ENCODE results near the gene NAA25.
"Not testable (repeated sequence)": the region's sequence is repeated elsewhere in the genome, so short reads cannot be mapped to it uniquely, and the experiment has no call there.

NAA25 gene

DNA sequence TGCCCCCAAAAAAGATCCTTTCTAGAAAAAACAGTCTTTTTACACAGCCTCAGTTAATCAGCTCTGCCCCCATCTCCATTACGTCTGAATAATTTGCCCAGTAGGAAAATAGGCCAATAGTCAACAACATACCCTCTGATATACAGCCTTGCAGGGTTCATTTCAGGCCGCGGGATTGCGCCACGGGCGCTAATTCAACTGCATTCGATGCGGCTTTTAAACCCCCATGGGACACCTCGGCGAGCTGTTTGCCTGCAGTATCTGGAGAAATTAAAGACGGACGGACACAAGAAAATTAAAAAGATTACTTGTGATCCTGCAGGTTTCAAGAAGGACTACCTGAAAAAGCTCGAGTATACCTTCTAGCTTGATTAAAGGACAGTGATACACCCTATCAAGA is 59.2 kb downstream of the NAA25 start:
- DNase-seq (ENCODE audit: low read depth) = peak; percentile 15
- H3K4me3 ChIP-seq (ENCODE audit: control insufficient read depth, low read depth, low read length) = no peak overlapping the region
- TF ChIP-seq, protein P1, sequence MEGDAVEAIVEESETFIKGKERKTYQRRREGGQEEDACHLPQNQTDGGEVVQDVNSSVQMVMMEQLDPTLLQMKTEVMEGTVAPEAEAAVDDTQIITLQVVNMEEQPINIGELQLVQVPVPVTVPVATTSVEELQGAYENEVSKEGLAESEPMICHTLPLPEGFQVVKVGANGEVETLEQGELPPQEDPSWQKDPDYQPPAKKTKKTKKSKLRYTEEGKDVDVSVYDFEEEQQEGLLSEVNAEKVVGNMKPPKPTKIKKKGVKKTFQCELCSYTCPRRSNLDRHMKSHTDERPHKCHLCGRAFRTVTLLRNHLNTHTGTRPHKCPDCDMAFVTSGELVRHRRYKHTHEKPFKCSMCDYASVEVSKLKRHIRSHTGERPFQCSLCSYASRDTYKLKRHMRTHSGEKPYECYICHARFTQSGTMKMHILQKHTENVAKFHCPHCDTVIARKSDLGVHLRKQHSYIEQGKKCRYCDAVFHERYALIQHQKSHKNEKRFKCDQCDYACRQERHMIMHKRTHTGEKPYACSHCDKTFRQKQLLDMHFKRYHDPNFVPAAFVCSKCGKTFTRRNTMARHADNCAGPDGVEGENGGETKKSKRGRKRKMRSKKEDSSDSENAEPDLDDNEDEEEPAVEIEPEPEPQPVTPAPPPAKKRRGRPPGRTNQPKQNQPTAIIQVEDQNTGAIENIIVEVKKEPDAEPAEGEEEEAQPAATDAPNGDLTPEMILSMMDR (conservative IDR thresholded peaks at IDR 0.05; ENCODE audit: control insufficient read depth, insufficient read depth, low read depth, low read length) = no peak

DNA sequence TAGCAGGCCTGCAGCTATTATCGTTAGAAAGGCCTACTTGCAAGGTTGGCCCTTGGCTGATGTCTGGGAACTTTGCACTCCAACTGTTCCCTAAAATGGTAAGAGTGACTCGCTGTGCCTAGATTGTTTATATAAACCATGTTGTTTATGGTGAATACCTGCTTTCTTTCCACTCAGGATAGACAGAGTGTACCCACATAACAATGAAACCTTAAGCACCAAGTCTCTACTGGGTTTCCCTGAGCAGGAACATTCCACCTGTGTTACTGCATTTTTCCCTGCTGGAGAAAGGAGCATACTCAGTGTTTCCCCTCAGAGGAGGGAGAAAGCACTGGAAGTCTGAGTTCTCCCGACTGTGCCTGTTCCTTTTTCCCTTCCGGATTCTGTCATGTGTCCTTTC is 62.6 kb downstream of the NAA25 start:
- TF ChIP-seq, protein P1 (conservative IDR thresholded peaks at IDR 0.05; ENCODE audit: control insufficient read depth, insufficient read depth, low read depth, low read length) = no peak
- no peak overlapping the region for H3K4me3 ChIP-seq (ENCODE audit: control insufficient read depth, low read depth, low read length)
- DNase-seq (ENCODE audit: low read depth) = no peak

DNA sequence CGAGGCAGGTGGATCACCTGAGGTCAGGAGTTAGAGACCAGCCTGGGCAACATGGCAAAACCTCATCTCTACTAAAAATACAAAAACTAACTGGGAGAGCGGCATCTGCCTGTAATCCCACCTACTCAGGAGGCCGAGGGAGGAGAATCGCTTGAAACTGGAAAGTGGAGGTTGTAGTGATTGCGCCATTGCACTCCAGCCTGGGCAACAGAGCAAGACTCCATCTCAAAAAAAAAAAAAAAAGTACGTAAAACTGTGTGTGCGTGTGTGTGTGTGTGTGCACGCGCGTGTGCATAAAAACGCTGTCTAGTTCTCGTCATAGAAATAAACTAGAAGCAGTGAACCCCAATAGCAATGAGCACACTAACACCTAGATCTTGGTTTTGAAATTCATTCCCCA is 72.0 kb downstream of the NAA25 start:
- H3K4me3 ChIP-seq (ENCODE audit: control insufficient read depth, low read depth, low read length); DNase-seq (ENCODE audit: low read depth): not testable (repeated sequence)

DNA sequence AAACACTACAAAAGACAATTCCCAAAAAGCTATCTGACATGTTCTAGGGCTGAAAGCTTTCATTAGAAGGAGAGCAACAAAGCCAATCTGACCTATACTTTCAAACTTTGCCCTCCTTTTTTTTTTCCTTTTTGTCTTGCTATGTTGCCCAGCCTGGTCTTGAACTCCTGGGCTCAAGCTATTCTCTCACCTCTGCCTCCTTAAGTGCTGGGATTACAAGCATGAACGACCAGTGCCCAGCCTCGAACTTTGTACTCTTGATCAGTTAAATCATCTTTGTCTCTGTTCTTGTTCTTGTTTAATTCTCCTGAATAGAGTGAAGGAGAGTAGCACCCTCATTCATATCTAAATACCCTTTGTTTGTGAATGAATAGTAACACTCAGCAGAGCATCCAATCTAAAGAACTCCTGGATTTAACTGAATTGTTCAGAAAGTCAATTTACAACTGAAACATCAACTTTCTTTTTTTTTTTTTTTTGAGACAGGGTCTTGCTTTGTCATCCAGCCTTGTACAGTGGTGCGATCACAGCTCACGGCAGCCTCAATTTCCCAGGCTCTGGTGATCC is 73.3 kb downstream of the NAA25 start:
- TF ChIP-seq, protein P1 (conservative IDR thresholded peaks at IDR 0.05; ENCODE audit: control insufficient read depth, insufficient read depth, low read depth, low read length) = no peak

DNA sequence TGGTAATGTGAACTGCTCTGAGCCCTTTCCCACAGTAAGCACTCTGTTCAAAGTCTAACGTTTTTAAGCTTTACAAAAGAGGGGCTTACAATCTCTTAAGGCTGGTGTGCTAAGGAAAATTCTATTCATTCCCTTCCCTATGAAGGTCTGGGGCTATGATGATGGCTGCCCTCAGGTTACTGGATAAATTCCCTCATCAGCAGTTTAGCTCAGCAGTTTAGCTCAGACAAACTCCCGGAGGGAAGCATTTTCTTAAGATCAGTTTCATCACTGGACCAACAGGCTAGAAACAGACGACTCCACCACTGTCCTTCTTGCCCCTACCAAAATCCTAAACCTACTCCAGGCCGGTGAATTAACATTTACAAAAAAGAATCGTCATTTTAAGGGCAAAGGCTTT is 76.3 kb downstream of the NAA25 start:
- DNase-seq (ENCODE audit: low read depth) = no peak
- H3K4me3 ChIP-seq (ENCODE audit: control insufficient read depth, low read depth, low read length) = no peak overlapping the region
- TF ChIP-seq, protein P1 (conservative IDR thresholded peaks at IDR 0.05; ENCODE audit: control insufficient read depth, insufficient read depth, low read depth, low read length) = no peak

More for the DNA sequence above, 73.3 kb downstream of the NAA25 start:
- no peak overlapping the region for H3K4me3 ChIP-seq (ENCODE audit: control insufficient read depth, low read depth, low read length)
- DNase-seq (ENCODE audit: low read depth) = no peak

DNA sequence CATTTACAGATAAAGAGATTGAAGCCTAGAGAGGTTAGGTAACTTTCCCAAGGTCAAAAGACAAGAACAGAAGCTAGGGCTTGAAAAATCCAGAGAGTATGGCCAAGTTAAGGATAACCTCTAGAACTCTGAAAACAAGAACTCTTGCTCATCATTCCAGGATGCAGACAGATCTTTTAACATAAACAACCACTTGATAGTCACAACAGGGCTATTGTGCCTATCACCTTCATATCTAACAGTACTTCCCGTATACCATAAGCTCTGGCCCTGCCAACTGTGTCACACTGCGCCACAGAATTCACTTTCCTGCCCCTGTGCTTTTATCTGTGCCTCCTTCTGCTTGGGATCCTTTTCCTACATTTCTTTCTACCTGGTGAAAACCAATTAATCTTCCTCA is 77.1 kb downstream of the NAA25 start:
- TF ChIP-seq, protein P1 (conservative IDR thresholded peaks at IDR 0.05; ENCODE audit: control insufficient read depth, insufficient read depth, low read depth, low read length) = no peak
- DNase-seq (ENCODE audit: low read depth) = no peak

DNA sequence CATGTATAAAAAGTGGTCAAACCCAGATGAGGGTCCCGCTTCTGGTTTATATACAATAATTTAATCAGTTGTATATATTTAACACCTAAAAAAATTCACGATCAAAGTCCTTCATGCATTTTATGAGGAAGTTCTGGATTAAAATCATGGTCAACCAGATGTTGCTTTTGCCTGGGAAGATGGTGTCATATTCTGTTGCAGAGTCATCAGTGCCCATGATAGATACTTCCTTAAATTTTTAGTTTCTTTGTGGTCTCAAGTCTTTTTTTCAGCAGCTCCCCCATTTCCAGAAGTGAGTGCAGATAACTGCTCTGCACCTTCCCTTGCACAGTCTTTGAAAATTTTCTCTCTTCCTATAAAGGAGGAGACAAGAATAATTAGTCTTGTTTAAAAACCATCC is 79.3 kb downstream of the NAA25 start:
- no peak overlapping the region for H3K4me3 ChIP-seq (ENCODE audit: control insufficient read depth, low read depth, low read length)
- no peak for DNase-seq (ENCODE audit: low read depth)
- TF ChIP-seq, protein P1 (conservative IDR thresholded peaks at IDR 0.05; ENCODE audit: control insufficient read depth, insufficient read depth, low read depth, low read length) = no peak

More for the DNA sequence above, 77.1 kb downstream of the NAA25 start:
- H3K4me3 ChIP-seq (ENCODE audit: control insufficient read depth, low read depth, low read length) = no peak overlapping the region

Measured in fibroblast of mammary gland (primary cell).